GM19468 (cell line): ENCODE data around the gene SHISAL1.

Experiments
- ATAC-seq: cut with Tn5 transposase; IDR thresholded peaks from one replicate; pipeline ENCODE4 v1.9.1; 2021; ENCODE audit warnings: mild to moderate bottlenecking, moderate library complexity, moderate number of reproducible peaks; ENCODE audit not compliant: unreplicated experiment; ENCODE audit errors: extremely low read depth

SHISAL1 gene

DNA sequence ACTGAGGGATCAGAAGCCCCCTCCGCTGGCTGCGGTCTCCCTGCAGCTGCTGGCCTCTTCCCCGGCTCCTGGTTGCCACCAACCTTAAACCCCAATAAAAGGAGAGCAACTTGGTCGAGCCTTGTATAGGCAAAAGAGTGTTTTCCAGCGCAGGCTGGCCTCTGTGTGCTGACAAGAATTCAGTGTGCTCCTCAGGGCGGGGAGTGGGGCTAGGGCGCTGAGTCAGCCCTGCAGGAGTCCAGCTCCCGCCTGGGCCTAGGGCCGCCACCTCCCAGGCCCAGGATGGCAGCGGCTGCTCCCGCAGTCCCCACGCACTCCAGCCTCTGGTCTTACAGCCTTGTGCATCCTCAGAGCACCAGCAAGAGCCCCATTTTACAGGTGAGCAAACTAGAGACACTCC, at the start of gene SHISAL1:
Gene SHISAL1 (minus strand): TSS at position 186 of the 400 bp plus-strand sequence. CDS start 12,006 bp downstream, outside the sequence.
- ATAC-seq = no peak

- ATAC-seq = no peak
Measured at GRCh38 chr22:44361391-44362126, 48.8 kb upstream of the SHISAL1 start.

DNA sequence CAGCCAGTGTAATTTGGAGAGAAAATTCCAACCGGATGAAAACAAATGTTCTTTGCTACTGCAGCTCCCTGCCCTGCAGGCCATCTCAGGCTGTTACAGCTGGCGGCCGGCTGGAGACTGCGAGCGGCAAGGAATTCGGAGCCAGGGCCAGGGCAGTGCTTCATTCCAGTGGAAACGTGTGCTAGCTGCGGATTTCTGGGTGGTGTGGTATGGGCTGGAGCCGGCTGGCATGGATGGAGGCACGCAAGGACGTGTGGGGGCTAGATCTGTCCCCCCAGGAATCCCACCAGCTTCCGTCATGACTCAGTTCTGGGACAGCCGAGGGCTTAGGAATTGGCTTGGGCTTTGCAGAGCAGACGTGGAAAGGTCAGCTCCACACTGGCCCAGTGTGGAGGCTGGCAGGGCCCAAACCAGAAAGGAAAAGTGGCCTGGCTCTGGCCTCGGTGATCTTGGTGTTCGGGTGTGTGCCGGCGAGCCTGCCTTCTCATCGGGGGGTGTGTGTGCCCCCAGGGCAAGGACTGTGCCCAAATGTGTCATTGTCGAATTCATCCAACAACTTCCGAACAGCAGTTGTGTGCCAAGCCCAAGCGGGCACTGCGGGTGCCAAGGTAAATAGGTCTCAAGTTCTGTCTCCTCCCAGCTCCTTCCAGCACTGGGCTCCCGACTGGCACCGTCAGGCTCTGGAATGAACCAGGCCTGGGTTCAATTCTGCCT, 48.1 kb upstream of the SHISAL1 start:
- ATAC-seq = no peak

DNA sequence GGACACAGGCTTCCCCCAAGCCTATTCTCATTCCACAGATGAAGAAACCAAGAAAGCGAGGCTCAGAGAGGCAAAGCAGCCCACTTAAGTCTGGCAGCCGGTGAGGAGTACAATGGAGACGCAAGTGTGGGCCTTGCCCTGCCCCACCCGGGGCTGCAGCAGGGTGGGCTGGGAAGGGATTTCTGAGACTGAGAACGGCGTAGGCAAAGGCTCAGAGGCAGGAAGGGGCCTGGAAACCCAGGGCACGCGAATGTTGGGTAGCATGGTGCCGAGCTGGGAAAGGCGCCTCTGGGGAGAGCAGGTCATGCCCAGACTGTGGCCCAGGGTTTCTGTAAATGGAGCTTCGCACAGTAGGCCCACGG, 47.5 kb upstream of the SHISAL1 start:
- ATAC-seq = no peak

DNA sequence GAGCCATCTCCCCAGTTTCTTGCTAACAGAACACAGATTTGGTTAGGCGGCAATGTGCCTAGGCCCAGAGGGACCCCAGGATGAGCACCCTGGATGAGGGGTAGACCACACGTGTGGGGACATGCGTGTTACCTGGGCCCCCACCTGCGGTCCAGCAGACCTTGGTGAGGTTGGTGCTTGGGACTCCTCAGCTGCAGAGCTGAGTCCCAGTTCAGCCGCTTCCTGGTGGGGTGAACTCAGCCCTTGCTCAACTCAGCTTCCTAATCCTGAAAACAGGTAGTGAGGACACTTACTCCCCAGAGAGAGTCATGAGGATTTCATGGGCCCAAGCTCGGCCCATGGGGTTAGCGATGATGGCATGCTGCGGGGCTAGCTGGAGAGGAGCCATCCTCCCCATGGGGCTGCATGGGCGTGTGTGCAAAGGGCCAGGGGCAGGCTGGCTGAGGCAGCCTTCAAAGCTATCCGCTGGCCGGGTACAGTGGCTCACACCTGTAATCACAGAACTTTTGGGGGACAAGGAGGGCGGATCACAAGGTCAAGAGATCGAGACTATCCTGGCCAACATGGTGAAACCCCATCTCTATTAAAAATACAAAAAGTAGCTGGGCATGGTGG, 46.9 kb upstream of the SHISAL1 start:
- ATAC-seq = no peak

GRCh38 chr22:44358709-44359440, 46.1 kb upstream of the SHISAL1 start:
- no peak for ATAC-seq

DNA sequence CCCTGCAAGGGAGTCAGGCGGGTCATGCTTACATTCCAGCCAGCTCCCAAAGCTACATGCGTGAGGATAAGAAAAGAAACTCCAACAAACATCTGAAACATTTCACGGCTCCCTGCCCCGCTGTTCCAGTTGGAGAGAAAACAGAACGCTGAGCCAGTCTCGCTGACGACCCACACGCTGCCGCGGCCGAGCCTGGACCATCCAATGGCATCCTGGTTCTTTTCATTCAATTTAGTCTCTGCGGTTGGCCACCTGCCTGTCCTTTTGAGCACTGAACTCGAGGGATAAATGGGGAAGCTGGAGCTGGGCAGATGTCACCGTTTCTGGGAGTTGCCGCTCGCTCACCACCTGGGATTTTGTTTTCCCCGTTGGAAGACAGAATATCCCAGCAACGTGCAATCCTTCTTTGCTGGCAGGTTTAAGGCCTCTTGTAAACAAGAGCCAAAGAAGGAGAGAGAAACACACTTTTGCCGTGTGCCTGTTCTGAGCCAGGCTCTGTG, 45.3 kb upstream of the SHISAL1 start:
- ATAC-seq = no peak

DNA sequence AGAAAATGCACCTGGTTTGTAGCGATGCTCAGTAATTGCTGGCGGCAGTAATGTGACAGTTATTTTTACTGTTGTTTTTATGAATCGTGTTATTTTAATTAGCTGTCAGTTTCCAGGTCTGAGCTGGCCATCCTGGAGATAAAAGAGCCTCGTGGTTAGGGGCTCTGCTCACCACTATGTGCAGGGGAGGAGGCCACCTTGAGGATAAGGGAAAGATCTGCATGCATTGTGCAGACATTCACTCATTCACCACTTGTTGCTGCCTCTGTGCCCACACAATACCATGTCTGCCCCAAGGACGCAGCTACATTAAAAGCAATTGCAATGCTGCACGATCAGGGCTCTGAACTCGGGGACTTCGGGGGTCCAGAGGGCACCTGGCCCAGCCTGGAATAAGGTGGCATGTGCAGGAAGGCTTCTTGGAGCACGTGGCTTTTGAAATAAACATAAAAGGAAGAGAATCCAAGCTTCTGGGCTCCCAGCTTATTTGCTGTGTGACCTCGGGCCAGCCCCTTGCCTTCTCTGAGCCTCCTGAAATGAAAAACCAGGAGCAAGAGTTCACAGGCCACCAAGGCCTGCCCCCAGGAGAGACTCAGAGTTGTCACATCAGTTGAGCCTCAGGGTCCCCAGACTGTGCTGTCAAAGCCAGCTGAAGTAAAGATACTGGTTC, 44.7 kb upstream of the SHISAL1 start:
- no peak for ATAC-seq

DNA sequence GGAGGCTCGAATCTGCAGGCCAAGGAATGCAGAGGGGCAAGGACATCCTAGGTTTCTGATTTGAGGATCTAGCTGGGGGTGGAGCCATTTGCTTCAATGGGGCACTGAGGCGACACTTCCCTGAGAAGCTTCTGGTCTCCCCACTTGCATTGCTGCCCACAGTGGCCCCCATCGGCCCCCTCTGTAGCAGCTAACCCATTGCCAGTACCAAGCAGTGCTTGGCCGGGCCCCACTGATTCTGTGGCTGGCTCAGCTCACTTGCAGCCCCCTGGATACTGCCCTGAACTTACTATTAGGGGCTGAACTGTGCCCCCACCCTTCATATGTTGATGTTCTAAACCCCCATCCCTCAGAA, 42.9 kb upstream of the SHISAL1 start:
- ATAC-seq = no peak

DNA sequence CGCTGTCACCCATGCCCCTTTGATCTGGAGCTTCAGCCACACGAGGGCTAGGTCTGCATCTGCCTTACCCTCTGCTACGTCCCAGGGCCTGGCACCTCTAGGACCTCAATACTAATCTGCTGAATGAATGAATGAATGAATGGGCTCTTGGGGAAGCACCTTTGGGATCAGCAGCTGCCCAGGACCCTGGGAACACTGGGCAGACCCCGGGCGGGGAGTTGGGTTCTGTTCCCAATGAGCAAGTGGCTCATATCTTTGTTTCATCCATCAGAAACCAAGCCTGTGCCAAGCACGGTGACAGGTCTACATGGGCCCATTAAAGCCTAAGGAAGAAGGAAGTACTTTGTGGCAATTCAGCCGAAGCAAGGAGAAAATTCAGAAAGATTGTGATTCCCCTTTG, 41.5 kb upstream of the SHISAL1 start:
- ATAC-seq = no peak

- no peak for ATAC-seq
Measured at GRCh38 chr22:44353041-44353440, 40.3 kb upstream of the SHISAL1 start.

- ATAC-seq = no peak
Measured at GRCh38 chr22:44352378-44353035, 39.8 kb upstream of the SHISAL1 start.

GRCh38 chr22:44351685-44352377, 39.1 kb upstream of the SHISAL1 start:
- ATAC-seq = no peak

GRCh38 chr22:44351037-44351436, 38.3 kb upstream of the SHISAL1 start:
- ATAC-seq = no peak

GRCh38 chr22:44349594-44349993, 36.8 kb upstream of the SHISAL1 start:
- no peak for ATAC-seq

- no peak for ATAC-seq
Measured at GRCh38 chr22:44348971-44349560, 36.3 kb upstream of the SHISAL1 start.

- no peak for ATAC-seq
Measured at GRCh38 chr22:44347549-44347948, 34.8 kb upstream of the SHISAL1 start.

DNA sequence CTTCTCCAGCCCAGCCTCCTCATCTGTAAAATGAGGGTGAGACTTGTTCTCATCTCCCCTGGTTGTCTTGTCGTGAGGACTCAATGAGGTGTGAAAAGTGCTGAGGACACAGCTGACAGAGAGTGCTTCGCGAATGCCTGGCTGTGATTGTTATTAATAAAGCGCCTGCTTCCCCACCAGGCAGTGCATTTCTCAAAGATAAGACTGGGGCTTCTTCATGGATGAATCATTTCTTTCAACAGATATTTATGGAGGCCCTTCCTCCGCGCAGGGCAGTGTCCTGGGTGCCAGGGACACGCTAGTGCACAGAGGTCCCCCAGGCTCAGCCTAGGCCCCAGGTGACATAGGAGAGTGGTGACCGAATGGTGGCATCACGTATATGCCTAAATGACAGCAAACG, 34.3 kb upstream of the SHISAL1 start:
- no peak for ATAC-seq

GRCh38 chr22:44345872-44346271, 33.1 kb upstream of the SHISAL1 start:
- no peak for ATAC-seq
